ENCODE measurements around the gene PPARG.
A peak's percentile ranks its signal among the peaks of the same experiment; 100 is the strongest.

Gene PPARG

GRCh38 chr3:12409684-12410596 lies 121.1 kb downstream of the PPARG start:
- DNase-seq (ENCODE audit: low read depth in 2 of 2): no peak

GRCh38 chr3:12413721-12414255 lies 124.9 kb downstream of the PPARG start:
- DNase-seq (ENCODE audit: low read depth in 2 of 2): no peak

GRCh38 chr3:12415014-12415680 lies 126.3 kb downstream of the PPARG start:
- no peak for DNase-seq (ENCODE audit: low read depth in 2 of 2)

GRCh38 chr3:12416731-12417130 lies 127.9 kb downstream of the PPARG start:
- DNase-seq (ENCODE audit: low read depth in 2 of 2): no peak

GRCh38 chr3:12420393-12420792 lies 131.5 kb downstream of the PPARG start:
- DNase-seq (ENCODE audit: low read depth in 2 of 2): peak; percentile 25 to 31

- DNase-seq (ENCODE audit: low read depth in 2 of 2): no peak
Observed at GRCh38 chr3:12421132-12421531, 132.3 kb downstream of the PPARG start.

- DNase-seq (ENCODE audit: low read depth in 2 of 2): no peak
Observed at GRCh38 chr3:12423131-12423530, 134.3 kb downstream of the PPARG start.

GRCh38 chr3:12423918-12424630 lies 135.2 kb downstream of the PPARG start:
- DNase-seq (ENCODE audit: low read depth in 2 of 2): peak; percentile 28 to 47

GRCh38 chr3:12424635-12425319 lies 135.9 kb downstream of the PPARG start:
- no peak for DNase-seq (ENCODE audit: low read depth in 2 of 2)

GRCh38 chr3:12425850-12426579 lies 137.1 kb downstream of the PPARG start:
- DNase-seq (ENCODE audit: low read depth in 2 of 2): no peak

- DNase-seq (ENCODE audit: low read depth in 2 of 2): no peak
Observed at GRCh38 chr3:12427551-12427950, 138.7 kb downstream of the PPARG start.

- DNase-seq (ENCODE audit: low read depth in 2 of 2): no peak
Observed at GRCh38 chr3:12428126-12428525, 139.3 kb downstream of the PPARG start.

GRCh38 chr3:12430086-12430485 lies 141.2 kb downstream of the PPARG start:
- DNase-seq (ENCODE audit: low read depth in 2 of 2): no peak

- no peak for DNase-seq (ENCODE audit: low read depth in 2 of 2)
Observed at GRCh38 chr3:12433823-12434222, 145.0 kb downstream of the PPARG start.

- no peak for DNase-seq (ENCODE audit: low read depth in 2 of 2)
Observed at GRCh38 chr3:12436514-12437220, 147.8 kb downstream of the PPARG start.

- no peak for DNase-seq (ENCODE audit: low read depth in 2 of 2)
Observed at GRCh38 chr3:12437221-12437605, 148.3 kb downstream of the PPARG start.

- DNase-seq (ENCODE audit: low read depth in 2 of 2): no peak
Observed at GRCh38 chr3:12437861-12438260, 149.0 kb downstream of the PPARG start.

- no peak for DNase-seq (ENCODE audit: low read depth in 2 of 2)
Observed at GRCh38 chr3:12438318-12438717, 149.4 kb downstream of the PPARG start.

GRCh38 chr3:12439161-12439940 lies 150.5 kb downstream of the PPARG start:
- DNase-seq (ENCODE audit: low read depth in 2 of 2): no peak

Data from stimulated activated CD4-positive, alpha-beta T cell treated with anti-CD3 and anti-CD28 coated beads, Interleukin-4, amount 100 ng/mL, for 48 hours (primary cell).